ENCODE data around the gene TAF1C.

Gene TAF1C

DNA sequence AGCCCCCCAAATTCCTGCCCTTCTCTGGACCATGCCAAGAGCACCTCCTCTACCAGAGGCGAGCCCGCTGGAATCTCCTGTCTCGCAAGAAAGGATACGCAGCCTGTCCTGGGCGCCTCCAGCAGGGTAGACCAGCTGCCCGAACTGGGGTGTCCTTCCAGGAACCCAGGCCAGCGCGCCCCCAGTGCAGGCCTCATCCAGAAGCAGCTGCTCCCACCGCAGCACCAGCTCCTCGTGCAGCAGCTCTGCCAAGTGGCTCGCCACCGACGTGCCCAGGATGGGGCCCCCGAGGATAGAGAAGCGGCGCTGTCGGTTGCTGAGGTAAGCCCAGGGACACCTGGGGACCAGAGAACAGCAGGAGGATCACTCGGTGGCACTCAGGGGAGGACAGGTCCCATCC is 4.8 kb downstream of the TAF1C start:
- DNase-seq: no peak

DNA sequence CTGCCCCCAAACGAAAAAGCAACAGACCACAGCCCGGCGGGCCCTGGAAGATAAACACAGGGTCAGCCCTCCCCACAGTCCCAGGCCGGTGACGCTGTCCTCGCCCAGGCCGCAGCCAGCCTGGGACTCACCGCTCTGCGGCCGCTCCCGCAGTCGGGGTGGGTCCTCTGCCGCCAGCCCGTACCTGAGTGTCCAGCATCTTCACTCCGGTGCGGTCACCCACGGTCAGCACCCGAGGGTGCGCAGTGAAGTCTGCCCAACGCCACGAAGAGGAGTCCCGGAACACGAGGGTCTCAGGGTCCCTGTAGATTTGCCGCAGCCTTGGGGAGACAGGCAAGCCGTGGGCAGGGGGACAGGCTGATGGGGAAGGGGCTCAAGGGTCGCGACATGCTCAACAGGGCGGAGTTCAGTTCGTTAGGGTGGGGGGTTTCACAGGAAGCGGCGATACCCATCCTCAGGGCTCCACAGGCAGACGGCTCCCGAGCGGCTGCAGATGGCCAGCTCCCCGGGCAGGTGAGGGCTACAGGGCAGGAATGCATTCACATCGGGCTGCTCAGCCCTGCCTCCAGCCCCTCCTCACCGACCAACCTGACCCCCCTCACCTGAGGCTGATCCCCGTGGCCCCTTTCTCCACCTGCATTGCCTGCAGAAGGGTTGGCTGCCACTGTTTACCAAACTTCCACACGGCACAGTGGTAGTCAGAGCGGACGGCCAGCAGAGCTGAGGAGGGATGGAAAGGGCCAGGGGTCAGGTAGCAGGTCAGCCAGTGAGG is 5.5 kb downstream of the TAF1C start:
- no peak for DNase-seq

DNA sequence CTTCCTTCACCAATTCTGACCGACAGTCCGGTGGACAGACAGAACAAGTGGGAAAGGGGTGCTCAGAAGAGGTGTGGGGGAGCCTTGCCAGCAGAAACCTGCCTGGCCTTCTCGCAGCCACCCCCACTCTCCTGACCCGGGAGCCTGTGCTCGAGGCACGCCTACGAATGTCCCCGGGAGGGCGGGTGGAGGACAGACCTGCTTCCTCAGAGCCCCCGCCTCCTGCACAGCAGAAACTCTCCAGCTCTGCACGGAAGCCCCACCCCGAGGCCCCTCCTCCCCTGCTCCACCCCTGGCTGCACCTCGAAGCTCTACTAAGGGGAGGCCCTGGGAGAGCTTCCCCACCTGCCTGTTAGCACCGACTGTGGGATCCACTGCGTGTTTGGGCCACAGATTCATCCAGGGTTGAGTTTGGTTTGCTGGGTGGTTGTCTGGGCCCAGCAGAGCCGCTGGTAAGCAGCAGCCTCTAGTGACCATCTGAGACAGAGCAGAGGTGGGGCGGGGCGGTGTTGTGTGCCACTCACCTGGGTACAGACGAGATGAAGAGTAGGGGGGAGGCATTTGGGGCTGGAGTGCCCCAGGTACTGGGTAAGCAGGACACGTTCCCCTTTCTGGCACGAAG is 6.2 kb downstream of the TAF1C start:
- DNase-seq: no peak

DNA sequence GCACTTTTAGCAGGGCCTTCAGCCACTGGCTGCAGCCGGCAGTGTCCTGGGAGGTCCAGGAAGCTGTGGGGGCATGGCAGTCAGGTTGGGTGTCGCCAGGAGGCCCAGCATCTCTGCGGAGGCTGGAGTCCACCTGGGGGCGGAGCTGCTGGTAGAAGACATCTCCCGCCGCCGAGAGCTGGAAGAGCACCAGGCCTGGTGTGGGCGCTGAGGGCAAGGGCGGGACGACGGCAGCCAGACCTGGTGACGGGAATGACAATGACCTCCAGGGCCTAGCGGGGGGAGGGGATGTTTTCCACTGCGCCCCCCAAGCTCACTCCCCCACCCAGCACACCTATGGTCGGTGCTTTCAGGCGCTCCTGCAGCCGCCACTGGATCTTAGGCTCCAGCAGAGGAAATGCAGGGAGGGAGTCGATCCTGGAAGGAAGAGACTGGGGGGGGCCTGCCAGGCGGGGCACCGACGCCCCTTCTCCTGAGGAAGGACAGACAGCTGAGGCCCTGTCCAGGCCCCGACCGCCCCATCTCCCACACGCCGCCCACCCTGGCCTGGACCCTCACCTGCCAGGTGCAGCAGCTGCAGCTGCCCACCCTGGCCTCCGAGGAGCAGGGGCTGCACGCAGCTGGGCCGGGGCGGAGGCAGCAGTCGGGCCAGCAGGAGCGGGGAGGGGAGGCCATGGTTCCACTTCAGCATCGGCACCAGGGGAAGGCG is 7.1 kb downstream of the TAF1C start:
- DNase-seq: no peak

- no peak for DNase-seq
Observed at GRCh38 chr16:84178892-84179611, 7.8 kb downstream of the TAF1C start.

DNA sequence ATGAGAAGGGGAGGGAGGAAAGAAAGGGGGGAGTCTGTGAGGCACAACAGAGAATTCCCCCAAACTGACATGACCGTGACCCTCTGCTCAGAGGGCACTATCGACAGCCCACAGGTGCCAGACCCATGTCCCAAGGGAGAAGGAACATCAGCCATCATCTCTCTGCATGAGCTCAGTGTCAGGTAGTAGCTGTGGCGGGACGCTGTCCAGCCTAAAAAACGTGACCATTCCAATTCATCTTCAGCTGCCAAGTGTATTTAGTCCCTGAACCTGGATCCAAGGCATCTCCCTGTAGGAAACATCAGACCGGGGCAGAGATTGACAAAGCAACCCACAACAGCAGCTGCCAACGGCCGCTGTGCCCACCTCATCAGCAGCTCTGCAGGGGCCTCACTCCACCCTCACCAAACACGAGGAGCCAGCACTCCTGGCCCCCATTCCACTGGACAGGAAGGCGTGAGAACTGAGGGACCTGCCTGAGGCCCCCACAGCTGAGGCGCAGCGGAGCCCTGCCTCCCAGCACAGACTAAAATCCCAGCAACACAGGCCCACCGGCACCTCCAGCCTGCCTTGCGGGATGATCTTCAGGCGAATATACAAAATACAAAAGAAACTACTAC is 8.6 kb downstream of the TAF1C start:
- no peak for DNase-seq

GRCh38 chr16:84177741-84178073 is 9.2 kb downstream of the TAF1C start:
- no peak for DNase-seq

DNA sequence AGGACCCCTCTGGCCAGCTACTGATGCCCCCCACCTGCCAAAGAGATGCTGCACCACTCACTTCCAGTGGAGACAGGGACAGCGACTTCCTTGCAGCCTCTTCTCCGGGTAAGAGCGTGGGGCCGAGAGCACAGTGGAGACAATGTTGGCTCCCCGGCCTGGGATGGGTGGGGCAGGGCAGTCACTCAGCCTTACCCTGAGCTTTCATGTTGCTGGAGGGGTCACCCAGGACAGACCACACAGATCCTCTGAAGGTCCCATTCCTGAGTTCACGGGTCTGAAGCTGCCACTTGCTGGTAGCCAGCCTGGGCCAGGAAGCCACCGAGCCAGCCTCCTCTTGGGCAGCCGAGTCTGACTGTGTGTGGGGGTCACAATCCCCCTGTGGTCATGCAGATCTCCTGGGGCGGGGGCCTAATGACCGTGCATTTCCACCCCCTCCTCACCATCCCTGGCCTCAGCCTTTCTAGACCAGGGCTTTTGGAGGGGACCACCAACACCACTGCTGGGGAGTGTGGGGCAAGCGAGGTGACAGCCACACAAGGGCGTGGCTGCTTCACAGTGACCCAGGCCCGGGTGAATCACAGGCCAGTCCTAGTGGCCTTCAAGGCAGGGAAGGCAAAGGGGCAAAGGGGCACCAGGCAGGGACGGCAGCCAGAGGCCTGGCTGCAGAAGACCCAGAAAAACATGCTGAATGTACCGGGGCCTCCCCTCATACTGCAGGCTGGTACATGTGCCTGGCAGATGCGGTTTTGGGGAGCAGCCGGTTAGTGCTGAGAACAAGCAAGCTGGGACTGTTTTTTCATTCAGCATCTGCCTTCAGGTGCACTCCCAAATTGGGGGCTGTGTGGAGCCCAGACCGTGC is 10.4 kb downstream of the TAF1C start:
- no peak for DNase-seq

- DNase-seq: peak; percentile 24
Observed at GRCh38 chr16:84175350-84176081, 11.3 kb downstream of the TAF1C start.

- DNase-seq: no peak
Observed at GRCh38 chr16:84174396-84174795, 12.5 kb downstream of the TAF1C start.

DNA sequence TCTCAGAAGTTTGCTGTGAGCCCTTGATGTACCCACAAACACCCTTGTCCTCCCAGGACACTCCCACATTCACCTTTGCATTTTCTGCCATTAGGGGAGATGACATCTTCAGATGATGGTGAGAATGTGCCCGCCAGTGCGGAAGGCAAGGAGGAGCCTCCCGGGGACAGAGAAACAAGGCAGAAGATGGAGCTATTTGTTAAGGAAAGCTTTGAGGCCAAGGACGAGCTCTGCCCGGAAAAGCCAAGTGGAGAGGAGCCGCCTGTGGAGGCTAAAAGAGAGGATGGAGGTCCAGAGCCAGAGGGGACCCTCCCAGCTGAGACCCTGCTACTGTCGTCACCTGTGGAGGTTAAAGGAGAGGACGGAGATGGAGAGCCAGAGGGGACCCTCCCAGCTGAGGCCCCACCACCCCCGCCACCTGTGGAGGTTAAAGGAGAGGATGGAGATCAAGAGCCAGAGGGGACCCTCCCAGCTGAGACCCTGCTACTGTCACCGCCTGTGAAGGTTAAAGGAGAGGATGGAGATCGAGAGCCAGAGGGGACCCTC is 17.0 kb downstream of the TAF1C start:
- no peak for DNase-seq

GRCh38 chr16:84166796-84167695 is 19.8 kb downstream of the TAF1C start:
- DNase-seq: no peak

DNA sequence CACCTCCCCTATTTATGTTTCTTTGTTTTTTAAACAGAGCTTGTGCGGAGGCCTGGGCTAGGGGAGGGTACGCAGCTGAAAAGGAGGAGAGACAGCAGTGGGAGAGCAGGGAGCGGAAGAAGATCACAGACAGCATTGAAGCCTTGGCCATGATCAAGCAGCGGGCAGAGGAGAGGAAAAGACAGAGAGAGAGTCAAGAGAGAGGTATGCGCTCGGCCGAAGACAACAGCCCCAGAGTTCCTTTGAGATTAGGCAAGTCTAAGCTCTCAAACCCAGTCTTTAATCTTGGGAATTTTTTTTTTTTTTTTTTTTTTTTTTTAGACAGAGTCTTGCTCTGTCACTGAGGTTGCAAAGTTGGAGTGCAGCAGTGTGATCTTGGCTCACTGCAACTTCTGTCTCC is 21.1 kb downstream of the TAF1C start:
- DNase-seq: no peak

DNA sequence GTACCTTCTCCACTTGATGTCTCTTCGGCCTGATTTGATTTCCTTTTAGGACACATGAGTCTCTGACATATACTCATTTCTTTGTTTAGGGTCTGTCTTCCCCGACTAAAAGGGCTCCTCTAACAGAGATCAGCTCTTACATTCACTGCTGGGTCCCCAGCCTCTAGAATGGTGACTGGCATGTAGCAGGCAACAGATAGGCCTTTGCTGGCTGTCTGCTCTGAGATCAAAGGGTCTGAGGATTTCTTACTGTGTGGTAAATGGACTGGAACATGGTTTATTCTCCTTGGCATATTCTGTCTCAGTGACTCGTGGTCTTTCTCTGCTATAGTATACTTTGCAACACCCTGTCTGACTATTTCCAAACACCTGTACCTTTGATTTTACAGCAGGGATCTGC is 25.1 kb downstream of the TAF1C start:
- DNase-seq: no peak

GRCh38 chr16:84161037-84161436 is 25.8 kb downstream of the TAF1C start:
- no peak for DNase-seq

DNA sequence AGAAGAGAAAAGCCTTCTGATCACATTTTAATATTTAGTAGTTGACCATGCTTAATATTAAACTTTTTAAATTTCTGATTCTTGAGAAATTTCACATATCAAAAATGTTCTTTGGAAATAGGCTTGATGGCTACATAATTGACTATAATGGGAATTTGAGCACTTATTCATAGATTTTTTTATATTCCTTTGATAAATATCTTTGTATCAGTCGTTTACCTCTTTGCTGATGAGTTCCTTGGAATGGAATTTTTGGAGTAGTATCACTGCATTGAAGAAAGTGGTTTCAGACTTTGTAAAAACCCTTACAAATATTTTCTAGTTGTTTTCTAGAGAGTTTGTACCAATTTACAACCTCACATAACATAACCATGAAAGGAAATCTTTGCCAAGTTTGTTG is 27.1 kb downstream of the TAF1C start:
- no peak for DNase-seq

GRCh38 chr16:84159007-84159406 is 27.9 kb downstream of the TAF1C start:
- DNase-seq: no peak

- no peak for DNase-seq
Observed at GRCh38 chr16:84156342-84156784, 30.5 kb downstream of the TAF1C start.

- DNase-seq: no peak
Observed at GRCh38 chr16:84155771-84156170, 31.1 kb downstream of the TAF1C start.

GRCh38 chr16:84155226-84155625 is 31.6 kb downstream of the TAF1C start:
- no peak for DNase-seq
